SK-N-SH treated with all-trans-retinoic acid at 6 μM for 48 hours (cell line): ENCODE data around the gene ISG15.

ENCODE experiments used
- ATAC-seq: fragments of 200-7000 bp; cut with Tn5 transposase; 3 replicates; pipeline ENCODE4 v1.9.1; 2020; ENCODE audit warnings: mild to moderate bottlenecking, moderate library complexity
- BACH2 ChIP-seq: fragments of 250-450 bp; sonication (Bioruptor Pico); IDR thresholded peaks from 2 replicates; pipeline ENCODE4 v1.9.0; 2021; ENCODE audit warnings: mild to moderate bottlenecking, borderline replicate concordance
- CSDC2 ChIP-seq: fragments of 250-450 bp; sonication (Bioruptor Pico); IDR thresholded peaks from 2 replicates; pipeline ENCODE4 v1.5.0; 2020; ENCODE audit warnings: mild to moderate bottlenecking, moderate library complexity
- CSRNP3 ChIP-seq: fragments of 250-450 bp; sonication (Bioruptor Pico); IDR thresholded peaks from 2 replicates; pipeline ENCODE4 v1.5.1; 2021; ENCODE audit warnings: mild to moderate bottlenecking, moderate library complexity
- ESRRG ChIP-seq: fragments of 250-450 bp; sonication (Bioruptor Pico); IDR thresholded peaks from 2 replicates; pipeline ENCODE4 v1.6.1; 2021; ENCODE audit warnings: mild to moderate bottlenecking
- GLIS3 ChIP-seq: fragments of 250-450 bp; sonication (Bioruptor Pico); IDR thresholded peaks from 2 replicates; pipeline ENCODE4 v1.5.0; 2020; ENCODE audit warnings: mild to moderate bottlenecking, moderate library complexity
- ISL1 ChIP-seq: fragments of 250-450 bp; sonication (Bioruptor Pico); IDR thresholded peaks from 2 replicates; pipeline ENCODE4 v2.1.2; 2022; ENCODE audit warnings: mild to moderate bottlenecking, moderate library complexity
- PPARA ChIP-seq: fragments of 250-450 bp; sonication (Bioruptor Pico); IDR thresholded peaks from 2 replicates; pipeline ENCODE4 v1.5.0; 2020; ENCODE audit warnings: mild to moderate bottlenecking, borderline replicate concordance
- RARB ChIP-seq: fragments of 250-450 bp; sonication (Bioruptor Pico); IDR thresholded peaks from 2 replicates; pipeline ENCODE4 v1.8.0; 2021; ENCODE audit warnings: mild to moderate bottlenecking, moderate library complexity
- SNAI2 ChIP-seq: fragments of 250-450 bp; sonication (Bioruptor Pico); IDR thresholded peaks from 2 replicates; pipeline ENCODE4 v1.5.0; 2020; ENCODE audit warnings: mild to moderate bottlenecking, moderate library complexity
- TOX ChIP-seq: fragments of 250-450 bp; sonication (Bioruptor Pico); IDR thresholded peaks from 2 replicates; pipeline ENCODE4 v1.8.0; 2021; ENCODE audit warnings: mild to moderate bottlenecking, moderate library complexity, borderline replicate concordance
- TSHZ2 ChIP-seq: fragments of 250-450 bp; sonication (Bioruptor Pico); IDR thresholded peaks from 2 replicates; pipeline ENCODE4 v1.5.0; 2020; ENCODE audit warnings: mild to moderate bottlenecking, moderate library complexity
- ZC3H10 ChIP-seq: fragments of 250-450 bp; sonication (Bioruptor Pico); IDR thresholded peaks from 2 replicates; pipeline ENCODE4 v1.5.1; 2021; ENCODE audit warnings: mild to moderate bottlenecking, moderate library complexity
- ZFP3 ChIP-seq: fragments of 250-450 bp; sonication (Bioruptor Pico); IDR thresholded peaks from 2 replicates; pipeline ENCODE4 v1.5.0; 2020; ENCODE audit warnings: mild to moderate bottlenecking, moderate library complexity
- ZFP30 ChIP-seq: fragments of 450-650 bp; formaldehyde crosslinking; IDR thresholded peaks from 2 replicates; pipeline ENCODE4 v1.5.0; 2022; ENCODE audit warnings: mild to moderate bottlenecking, moderate library complexity
- ZNF565 ChIP-seq: fragments of 450-650 bp; formaldehyde crosslinking; conservative IDR thresholded peaks from 2 replicates; pipeline ENCODE4 v1.5.0; 2020; ENCODE audit warnings: low read depth, mild to moderate bottlenecking, moderate library complexity
- ZNF70 ChIP-seq: fragments of 450-650 bp; formaldehyde crosslinking; IDR thresholded peaks from 2 replicates; pipeline ENCODE4 v1.5.0; 2020; ENCODE audit warnings: mild to moderate bottlenecking, moderate library complexity
- ZNF8 ChIP-seq: fragments of 450-650 bp; formaldehyde crosslinking; IDR thresholded peaks from 2 replicates; pipeline ENCODE4 v1.5.0; 2020; ENCODE audit warnings: mild to moderate bottlenecking, moderate library complexity
- TF ChIP-seq, protein P1 (sequence below): fragments of 250-450 bp; sonication (Bioruptor Pico); IDR thresholded peaks from 2 replicates; pipeline ENCODE4 v1.5.1; 2020; ENCODE audit warnings: low read depth, mild to moderate bottlenecking, moderate library complexity
- TF ChIP-seq, protein P2 (sequence below): fragments of 250-450 bp; sonication (Bioruptor Pico); IDR thresholded peaks from 2 replicates; pipeline ENCODE4 v1.8.0; 2021; ENCODE audit warnings: low read depth, mild to moderate bottlenecking, moderate library complexity, borderline replicate concordance

ISG15 gene

DNA sequence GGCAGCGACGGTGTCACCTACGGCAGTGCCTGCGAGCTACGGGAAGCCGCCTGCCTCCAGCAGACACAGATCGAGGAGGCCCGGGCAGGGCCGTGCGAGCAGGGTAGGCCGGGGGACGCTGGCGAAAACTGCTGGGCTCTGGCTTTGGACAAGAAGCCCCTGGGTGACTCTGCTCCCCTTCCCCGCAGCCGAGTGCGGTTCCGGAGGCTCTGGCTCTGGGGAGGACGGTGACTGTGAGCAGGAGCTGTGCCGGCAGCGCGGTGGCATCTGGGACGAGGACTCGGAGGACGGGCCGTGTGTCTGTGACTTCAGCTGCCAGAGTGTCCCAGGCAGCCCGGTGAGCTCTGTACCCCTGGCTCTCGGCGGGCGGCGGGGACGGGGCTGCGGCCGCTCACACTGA is 30.6 kb downstream of the ISG15 start:
- TF ChIP-seq ZNF565 (CRISPR knock-in tag) (no peak), ZFP30 (no peak)
- TF ChIP-seq, protein P1, sequence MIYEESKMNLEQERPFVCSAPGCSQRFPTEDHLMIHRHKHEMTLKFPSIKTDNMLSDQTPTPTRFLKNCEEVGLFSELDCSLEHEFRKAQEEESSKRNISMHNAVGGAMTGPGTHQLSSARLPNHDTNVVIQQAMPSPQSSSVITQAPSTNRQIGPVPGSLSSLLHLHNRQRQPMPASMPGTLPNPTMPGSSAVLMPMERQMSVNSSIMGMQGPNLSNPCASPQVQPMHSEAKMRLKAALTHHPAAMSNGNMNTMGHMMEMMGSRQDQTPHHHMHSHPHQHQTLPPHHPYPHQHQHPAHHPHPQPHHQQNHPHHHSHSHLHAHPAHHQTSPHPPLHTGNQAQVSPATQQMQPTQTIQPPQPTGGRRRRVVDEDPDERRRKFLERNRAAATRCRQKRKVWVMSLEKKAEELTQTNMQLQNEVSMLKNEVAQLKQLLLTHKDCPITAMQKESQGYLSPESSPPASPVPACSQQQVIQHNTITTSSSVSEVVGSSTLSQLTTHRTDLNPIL (CRISPR knock-in tag): no peak

GRCh38 chr1:1044455-1045078 is 31.3 kb downstream of the ISG15 start:
- ATAC-seq: no peak
- TF ChIP-seq SNAI2 (CRISPR knock-in tag) (no peak), RARB (no peak), CSDC2 (CRISPR knock-in tag) (no peak), TSHZ2 (CRISPR knock-in tag) (no peak), ZFP3 (CRISPR knock-in tag) (no peak), TOX (no peak), CSRNP3 (no peak), ZNF8 (CRISPR knock-in tag) (no peak), ISL1 (CRISPR knock-in tag) (no peak), ZNF70 (no peak), PPARA (CRISPR knock-in tag) (no peak), ESRRG (CRISPR knock-in tag) (no peak)

More for the DNA sequence above, 30.6 kb downstream of the ISG15 start:
- no peak for ATAC-seq

DNA sequence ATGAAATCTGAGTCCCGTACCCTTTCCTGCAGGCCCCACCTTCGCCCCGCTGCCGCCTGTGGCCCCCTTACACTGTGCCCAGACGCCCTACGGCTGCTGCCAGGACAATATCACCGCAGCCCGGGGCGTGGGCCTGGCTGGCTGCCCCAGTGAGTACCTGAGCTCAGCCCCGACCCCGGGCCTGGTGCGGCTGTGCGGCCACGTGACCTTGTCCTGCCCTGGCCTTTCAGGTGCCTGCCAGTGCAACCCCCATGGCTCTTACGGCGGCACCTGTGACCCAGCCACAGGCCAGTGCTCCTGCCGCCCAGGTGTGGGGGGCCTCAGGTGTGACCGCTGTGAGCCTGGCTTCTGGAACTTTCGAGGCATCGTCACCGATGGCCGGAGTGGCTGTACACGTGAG is 31.8 kb downstream of the ISG15 start:
- no peak for TF ChIP-seq CSRNP3
- no peak for TF ChIP-seq ZFP30
- TF ChIP-seq TOX: no peak
- no peak for TF ChIP-seq BACH2 (CRISPR knock-in tag)
- TF ChIP-seq ESRRG (CRISPR knock-in tag): no peak
- TF ChIP-seq GLIS3 (CRISPR knock-in tag): no peak
- no peak for TF ChIP-seq RARB
- no peak for ATAC-seq

DNA sequence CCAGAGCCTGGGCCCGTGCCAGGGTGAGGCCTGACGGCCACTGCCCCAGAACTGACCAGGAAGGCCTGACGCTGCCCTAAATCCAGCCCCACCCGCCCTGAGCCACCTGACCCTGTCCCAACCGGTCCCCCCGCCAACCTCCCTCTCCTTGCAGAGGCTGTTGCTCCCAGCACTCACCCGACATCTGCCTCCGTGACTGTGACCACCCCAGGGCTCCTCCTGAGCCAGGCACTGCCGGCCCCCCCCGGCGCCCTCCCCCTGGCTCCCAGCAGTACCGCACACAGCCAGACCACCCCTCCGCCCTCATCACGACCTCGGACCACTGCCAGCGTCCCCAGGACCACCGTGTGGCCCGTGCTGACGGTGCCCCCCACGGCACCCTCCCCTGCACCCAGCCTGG is 32.9 kb downstream of the ISG15 start:
- ATAC-seq: no peak
- no peak for TF ChIP-seq TOX
- no peak for TF ChIP-seq TSHZ2 (CRISPR knock-in tag)
- TF ChIP-seq ZNF8 (CRISPR knock-in tag): no peak
- no peak for TF ChIP-seq ISL1 (CRISPR knock-in tag)
- TF ChIP-seq PPARA (CRISPR knock-in tag): no peak
- TF ChIP-seq, protein P2, sequence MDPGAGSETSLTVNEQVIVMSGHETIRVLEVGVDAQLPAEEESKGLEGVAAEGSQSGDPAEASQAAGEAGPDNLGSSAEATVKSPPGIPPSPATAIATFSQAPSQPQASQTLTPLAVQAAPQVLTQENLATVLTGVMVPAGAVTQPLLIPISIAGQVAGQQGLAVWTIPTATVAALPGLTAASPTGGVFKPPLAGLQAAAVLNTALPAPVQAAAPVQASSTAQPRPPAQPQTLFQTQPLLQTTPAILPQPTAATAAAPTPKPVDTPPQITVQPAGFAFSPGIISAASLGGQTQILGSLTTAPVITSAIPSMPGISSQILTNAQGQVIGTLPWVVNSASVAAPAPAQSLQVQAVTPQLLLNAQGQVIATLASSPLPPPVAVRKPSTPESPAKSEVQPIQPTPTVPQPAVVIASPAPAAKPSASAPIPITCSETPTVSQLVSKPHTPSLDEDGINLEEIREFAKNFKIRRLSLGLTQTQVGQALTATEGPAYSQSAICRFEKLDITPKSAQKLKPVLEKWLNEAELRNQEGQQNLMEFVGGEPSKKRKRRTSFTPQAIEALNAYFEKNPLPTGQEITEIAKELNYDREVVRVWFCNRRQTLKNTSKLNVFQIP (CRISPR knock-in tag): no peak
- no peak for TF ChIP-seq CSRNP3
- TF ChIP-seq ZC3H10 (CRISPR knock-in tag): no peak
- TF ChIP-seq ZNF565 (CRISPR knock-in tag): no peak
- TF ChIP-seq SNAI2 (CRISPR knock-in tag): no peak
- TF ChIP-seq, protein P1 (CRISPR knock-in tag): no peak
- TF ChIP-seq ZFP30: no peak
- no peak for TF ChIP-seq BACH2 (CRISPR knock-in tag)
- no peak for TF ChIP-seq GLIS3 (CRISPR knock-in tag)
- no peak for TF ChIP-seq RARB
